Hypothalamus (tissue), 51 donors: ENCODE data around the gene SMIM21.
A peak's percentile ranks its signal among the peaks of the same experiment; 100 is the strongest.

Experiments used
- DNase-seq, 51 donors: peaks; one replicate each; lab custom pipeline; 2025; lab: John Stamatoyannopoulos, UW

SMIM21 gene

DNA sequence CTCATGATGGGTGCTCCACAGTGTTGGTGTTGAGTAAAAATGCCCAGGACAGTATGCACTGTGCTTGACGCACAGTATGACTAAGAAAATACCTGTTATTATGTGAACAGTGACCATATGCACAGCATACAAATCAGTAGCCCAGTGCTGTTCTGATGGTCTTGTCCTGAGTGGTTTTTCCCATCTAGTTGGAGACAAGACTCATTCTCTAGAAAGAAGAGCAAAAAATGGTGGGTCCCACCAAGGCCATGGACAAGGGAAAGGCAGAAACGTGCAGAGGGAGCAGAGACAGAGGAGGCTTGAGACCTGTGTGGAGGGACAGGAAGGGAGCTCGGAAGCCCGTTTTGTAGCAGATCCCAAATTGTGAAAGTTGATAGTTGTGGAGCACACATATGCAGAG, 987 bp upstream of the SMIM21 start:
- DNase-seq = no peak

DNA sequence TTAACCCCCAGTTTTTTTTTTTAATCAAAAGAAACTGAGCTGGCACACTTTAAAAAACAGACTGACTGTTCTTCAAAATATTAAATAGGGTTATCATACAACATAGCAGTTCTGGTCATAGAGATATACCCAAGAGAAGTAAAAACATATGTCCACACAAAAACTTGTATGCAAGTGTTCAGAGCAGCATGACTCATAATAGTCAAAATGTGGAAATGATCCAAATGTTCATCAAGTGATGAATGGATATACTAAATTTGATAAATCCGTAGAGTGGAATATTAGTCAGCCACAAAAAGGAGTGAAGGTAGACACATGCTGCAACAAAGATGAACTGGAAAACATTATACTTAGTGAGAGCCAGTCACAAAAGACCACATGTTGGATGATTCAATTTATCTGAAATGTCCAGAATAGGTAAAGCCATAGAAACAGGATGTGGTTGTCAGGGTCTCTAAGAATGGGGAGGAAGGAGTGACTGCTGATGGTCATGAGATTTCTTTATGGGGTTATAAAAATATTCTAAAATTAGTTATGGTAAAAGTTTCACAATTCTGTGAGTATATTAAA, 5.1 kb downstream of the SMIM21 start:
- DNase-seq = no peak

DNA sequence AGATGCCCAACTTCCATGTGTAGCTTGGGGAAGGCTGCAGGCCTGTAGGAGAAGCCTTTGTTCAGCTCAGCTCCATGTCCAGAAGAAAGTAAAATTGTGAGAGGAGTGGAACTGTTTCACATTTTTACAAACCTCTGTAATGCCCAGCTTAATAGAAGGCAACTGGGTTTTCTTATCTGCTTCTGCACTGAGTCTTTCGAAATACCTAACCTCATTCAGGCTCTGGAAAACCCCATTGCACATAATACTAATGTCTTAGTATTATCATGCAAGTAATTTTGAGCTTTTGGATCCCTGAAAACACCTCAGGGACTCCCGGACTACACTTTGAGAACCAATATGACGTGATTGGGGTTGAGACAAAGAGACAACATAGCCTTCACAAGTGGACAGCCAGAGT, 5.8 kb downstream of the SMIM21 start:
- DNase-seq = no peak

DNA sequence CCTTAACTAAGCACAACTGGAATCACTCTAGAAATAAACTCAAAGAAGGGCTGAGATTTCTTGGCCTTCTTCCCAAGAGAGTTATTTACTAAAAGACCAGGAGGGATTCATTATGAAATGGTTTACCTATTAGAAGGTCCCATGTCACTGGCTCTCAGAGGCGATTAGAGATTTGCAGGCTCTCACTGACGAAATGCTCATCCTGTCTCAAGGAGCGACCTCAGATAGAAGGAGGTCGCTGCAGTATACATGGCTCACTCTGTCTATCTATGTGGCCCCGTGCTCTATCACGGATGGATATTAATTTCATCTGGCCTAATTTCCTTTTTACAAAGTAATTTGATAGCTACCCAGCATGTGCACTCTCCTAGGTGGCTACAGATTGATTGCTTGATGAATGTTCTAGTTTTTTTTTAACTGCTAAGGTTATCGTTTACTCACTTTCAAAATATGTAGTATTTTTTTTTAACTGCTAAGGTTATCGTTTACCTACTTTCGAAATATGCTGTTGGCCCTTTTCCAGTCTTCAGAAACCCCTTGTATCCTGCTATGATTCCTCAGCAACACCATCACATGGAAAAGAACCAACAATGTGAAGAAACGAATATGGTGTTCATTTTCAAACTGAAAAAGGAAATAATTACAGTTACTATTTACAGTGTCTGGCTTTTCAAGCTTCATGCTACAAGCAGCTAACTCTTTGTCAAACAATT, 9.1 kb downstream of the SMIM21 start:
- DNase-seq = no peak

DNA sequence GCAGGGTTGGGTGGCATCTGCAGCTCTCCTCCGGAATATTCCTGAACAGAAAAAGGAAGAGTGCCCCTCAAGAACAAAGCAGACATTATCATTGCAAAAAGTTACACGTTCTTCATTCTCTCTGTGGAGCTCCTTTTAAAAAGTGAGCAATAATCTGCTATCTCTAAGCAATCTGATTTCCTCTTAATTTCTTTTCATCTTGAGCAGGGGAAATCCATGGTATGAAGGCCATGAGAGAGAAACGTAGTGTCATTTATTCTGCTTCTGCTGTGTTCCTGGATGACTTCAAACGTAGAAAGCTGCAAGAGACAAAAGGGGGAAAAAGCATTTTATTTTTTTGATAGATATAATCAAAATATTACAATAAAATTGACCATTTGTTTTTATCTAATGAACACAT, 16.9 kb downstream of the SMIM21 start:
- DNase-seq = no peak

DNA sequence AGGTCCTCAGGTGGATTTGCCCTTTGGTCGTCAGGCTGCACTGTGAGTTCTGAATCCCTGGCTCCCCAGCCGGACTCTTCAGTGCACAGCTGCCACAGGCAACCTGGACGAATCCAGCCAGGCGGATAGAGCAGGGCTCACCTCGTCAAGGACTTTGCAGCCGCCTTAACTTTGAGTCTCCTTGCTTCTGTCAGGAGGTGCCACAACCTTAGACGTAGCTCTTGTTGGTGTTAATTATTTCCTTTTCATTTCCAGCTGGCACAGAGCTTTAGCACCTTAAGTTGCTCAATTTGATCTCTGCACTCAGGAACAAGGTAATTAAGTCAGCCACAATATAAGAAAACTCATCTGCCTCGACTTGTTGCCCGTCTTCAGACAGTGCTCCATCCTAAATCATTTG, 17.7 kb downstream of the SMIM21 start:
- no peak for DNase-seq

DNA sequence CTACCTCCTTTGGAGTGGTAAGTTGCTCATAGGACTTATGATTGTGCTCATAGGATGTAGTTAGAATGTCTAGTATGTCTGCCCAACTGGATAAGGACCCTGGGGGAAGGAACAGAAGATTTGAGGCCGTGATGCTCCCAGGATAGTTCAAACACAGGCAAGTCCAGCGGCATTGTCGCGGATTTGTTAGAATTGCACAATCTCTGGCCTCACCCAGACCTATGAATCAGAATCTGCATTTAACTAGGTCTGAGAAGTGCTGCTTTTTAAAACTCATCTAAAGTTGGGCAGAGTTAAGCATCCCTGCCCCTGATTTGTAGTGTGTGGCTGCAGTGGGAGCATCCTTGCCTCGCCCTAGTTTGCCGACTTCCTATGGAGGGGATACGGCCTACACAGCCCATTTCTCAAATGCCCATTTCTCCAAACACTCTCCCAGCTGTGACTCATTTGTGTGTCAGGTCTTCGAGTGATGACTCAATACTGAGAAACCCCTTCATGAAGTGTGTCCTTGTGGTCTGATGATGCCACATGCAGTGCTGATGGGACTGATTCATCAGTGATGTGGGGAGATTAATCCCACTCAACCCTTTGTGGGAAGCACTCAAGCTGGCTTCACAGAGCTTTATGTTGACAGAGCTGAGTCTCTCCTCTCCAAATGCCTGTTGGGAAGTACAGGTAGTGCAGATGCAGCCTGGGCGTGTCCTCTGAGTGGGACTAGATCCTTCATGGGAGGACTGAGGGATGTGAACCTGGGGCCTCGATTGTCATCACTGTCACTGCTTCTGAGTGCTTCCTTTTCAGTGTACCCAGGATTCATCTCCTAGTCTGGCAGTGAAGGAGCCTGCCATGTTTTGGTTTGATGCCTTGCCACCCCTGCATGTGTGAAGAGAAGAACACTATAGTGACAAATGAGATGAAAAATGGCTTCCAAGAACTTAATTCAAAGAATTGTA, 18.7 kb downstream of the SMIM21 start:
- DNase-seq = peak in 2 of 51 donors; percentile 29 to 38

DNA sequence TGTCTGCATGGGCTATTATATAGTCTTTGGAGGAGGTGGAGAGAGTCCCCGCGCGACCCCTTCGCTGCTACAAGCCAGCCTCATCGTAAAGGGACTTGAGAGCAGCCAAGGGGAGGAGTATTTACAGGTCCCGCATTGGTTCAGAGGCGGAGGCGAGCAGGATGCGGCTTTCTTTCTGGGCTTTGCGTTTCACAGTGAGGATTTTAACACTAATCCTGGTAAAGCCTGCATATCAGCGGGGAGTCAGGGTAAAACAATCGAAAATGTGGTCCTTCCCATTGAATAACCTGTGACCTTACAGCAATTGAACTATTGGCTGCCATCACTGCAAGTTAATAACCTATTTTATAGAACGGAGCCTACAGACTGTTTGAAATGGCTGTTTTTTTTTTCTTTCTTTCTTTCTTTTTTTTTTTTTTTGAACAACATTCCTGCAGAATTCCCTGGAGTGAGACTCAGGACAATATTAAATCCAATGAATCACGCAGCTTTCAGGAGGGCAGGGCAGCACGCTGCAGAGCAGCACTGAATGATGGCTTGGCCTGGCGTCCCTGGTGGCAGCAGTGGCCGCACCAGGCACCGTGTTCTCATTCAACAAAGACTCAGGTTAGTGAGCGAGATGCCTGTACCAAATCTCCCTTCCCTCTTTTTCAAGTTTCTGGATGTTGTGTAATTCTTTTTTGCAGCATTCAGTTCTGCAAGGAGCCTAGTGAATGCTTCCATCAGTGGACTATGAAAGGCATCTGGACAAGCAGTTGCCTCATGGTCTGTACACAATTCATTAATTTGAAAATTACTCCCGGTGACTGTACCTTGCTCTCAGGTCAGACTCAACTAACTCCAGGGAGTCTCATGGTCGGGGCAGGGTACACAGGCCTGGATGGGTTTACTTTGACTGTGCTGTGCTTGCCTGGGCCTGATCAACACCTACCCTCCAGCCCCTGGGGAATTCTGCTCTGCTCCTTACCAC, 19.8 kb downstream of the SMIM21 start:
- peak in 3 of 51 donors; percentile 1 to 8 (median 1) for DNase-seq

DNA sequence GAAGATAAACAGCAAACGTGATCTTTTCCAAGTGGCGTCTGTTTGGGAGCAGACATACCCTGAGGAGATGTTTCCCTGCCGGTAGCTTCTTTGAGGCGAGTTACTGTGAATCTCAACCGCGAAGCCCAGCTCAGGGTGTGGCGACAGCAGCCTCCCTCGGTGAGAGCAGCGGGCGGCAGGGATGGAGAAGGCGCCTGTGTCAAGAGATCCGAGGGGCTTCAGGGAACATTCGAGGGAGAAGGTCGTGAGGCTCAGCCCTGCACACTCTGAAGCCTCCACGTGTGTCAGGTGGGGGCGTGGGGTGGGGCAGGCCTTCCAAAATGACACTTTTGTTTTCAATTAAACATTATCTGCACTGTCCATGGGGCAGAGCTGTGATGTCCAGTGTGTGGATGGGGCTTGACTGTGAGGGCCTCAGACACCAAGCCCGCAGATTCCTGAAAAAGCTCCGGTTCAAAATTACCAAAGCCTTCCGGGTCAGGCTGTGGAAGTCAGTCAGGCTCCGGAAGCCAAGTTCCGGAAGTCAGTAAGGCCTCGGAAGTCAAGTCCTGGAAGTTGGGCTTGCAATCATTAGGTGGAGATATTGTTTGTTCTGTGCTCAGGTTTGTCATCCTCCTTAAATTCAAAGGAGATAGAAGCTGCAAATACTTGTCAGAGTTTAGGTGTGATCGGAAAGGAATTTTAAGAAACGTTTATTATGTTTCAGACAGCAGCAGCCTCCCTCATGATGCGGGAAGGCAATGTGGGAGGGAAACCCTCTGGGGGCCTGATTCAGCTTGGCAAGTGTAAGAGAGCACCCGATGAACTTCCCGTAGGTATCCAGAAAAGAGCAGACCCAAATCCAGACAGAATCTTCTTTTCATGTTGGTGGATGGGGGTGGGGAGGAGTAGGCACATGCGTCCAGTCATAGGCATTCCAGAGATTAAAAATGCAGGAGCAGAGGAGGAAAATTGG, 20.7 kb downstream of the SMIM21 start:
- DNase-seq = peak in 2 of 51 donors; percentile 9 to 14

DNA sequence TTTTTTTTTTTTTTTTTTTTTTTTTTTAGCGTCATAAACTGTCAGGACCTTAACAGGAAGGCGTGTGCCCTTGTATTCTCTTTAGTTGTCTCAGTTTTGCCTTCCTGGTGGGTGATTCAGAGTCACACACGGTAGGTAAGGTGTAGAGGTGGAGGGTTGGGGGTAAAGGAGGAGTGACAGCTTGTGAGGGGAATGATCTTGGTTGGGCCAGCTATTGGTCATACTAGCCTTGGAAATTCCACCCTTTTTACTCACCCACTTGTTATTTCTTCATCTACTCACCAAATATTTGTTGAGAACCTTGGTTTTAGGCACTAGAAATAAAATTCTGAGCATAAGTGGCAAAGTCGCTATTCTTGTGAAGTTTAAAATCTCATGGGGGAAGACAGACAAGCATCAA, 22.2 kb downstream of the SMIM21 start:
- DNase-seq = no peak

DNA sequence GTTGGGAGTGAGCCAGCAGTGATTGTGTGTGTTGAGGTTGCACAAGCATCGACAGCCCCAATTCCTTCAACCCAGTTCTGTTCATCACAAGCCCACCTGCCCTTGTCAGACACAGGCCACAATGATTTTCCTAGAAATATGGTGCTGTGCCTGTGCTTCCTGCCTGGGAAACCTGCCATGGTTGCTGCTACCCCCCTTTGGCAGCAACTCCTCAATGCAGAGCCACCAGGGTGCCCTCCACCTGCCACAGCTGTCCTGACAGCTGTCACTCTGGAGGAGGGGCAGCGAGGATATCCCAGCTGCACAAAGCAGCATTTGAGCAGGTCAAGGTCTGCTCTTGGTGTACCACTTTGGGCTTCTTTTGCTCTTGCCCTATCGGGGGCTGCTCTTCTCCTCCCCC, 27.1 kb downstream of the SMIM21 start:
- DNase-seq = no peak

DNA sequence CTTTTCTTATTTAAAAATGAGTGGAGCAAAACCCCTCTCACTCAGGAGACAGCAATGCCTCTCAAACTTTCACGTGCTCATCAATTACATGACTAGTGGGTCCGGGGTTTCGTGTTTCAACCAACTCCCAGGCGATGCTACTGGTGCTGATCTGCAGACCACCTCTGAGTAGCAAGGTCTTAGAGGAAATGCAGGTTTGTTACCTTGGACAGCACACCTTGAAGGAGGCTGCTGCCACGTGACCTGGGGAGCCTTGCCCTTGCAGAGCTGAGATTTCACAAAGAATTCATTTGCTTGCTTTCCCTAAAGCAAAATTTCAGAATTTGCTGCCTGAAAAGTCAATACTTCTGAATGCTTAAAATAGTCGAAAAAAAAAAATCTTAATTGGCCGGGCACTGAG, 32.4 kb downstream of the SMIM21 start:
- no peak for DNase-seq

DNA sequence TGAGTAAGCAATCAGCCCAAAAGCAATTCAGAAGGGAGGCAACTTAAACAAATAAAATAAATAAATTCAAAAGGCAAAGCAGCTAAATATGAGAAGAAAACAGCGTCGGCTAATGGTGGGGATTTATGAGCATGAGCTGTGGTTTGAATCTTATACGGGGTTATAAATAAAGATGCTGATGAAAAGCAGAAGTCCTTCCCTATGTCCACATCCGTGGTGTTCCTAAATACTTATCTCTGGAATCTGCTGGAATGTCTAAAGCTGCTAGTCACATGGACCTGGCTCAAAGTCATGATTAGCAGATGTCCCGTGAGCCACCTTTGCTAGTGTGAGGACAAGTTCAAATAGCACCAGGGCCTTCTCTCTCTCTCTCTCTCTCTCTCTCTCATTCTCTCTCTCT, 33.8 kb downstream of the SMIM21 start:
- no peak for DNase-seq

DNA sequence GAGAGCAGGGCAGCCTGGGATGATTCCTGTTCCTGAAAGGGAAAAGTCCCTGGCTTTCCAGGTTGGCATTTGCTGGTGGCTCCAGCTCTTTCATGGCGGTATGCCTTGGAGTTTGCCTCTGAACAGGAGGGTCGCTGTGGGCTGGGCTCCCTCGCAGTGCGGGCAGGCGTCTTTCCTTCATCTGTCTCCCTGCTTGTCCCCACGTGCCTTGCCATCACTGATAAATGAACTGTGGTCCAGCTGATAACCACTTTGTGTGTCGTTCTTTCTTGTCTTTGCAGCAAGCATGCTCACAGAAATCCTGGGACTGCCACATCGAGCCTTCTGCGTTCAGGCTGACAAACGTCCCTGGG, 35.3 kb downstream of the SMIM21 start:
- DNase-seq = no peak

DNA sequence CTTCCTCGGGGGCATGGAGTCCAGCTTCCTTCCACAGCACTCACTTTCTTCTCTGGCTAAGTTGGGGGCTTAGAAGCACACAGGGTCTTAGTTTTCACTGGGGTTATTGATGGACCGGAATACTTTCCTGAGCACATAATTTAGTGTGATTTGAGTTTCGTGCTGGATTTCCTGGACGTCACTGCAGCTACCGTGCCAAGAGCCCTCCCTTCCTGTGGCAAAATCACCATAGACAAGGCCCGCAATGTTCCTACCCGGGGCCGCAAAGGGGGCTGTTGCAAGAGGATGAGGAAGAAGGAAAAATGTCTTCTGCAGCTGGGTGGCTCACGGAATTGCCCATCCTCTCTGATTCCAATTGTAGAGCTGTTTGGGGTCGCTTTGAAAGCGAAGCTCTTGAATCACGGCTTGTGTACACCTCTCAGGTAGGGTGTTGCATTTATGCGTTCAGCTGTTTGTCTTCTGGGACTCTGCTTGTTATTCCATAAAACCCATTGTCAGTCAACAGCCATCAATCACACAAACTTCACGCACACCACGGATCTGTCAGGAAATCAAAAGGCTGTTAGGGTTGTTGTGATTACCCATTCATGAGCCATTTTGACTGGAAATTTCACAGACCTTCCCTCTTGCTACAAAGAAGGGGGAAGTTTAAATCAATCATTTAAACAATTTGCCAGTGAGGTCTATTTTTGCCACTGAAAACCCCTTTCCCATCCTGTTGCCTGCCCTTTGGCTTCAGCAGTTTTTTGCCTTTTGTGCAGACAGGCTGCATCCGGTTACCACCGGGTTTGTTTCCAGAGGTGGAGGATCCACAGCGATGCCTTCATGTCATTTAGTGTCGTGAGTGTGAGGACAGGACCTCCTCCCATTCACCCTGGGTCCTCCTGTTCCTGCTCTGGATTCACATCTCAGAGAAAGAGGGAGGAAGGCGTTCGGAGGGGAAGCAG, 36.0 kb downstream of the SMIM21 start:
- DNase-seq = no peak

DNA sequence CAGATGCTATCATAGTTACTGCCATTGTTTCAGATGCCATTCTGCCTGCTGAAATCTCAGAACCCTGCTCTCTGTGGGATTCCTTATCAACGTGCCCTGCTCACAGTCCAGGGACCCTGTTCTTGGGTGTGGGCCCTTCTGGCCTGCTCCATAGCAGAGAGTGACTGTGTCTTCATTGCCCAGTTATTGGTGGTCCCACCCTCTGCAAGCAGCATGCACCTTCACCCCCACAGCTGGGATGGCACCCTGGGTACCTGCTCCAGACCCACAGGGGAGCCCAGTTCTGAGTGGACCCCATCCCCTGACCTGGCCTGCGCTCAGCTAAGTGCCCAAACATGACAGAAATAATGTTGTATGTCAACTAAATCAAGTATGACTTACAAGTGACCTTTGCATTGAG, 36.6 kb downstream of the SMIM21 start:
- DNase-seq = no peak

DNA sequence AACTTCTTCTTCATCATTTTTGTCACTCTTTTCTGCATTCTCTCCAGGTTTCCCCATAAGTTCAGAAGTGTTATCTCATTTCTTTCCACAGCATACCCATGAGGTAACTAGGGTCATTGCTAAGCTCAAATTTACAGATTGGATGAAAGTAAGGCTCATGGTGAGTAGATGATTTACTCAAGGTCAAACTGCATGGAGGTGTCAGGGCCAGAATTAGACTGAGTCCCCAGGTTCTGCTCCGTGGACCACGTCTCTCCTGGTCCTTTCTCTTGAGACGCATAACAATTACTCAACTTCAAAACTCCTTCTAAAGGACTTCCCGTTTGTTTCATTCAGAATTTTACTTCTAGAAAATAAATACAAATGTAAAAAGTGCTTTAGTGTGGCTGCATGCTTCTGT, 43.4 kb downstream of the SMIM21 start:
- no peak for DNase-seq
